Neural cell (in vitro differentiated cells): ENCODE data around the gene HOXA7.

Source experiments
- CTCF ChIP-seq: fragments of 450-650 bp; IDR thresholded peaks from 2 replicates; pipeline ENCODE4 v1.5.1; 2014; ENCODE audit warnings: antibody characterized with exemption, mild to moderate bottlenecking, moderate library complexity; ENCODE audit not compliant: poor library complexity, severe bottlenecking
- EP300 ChIP-seq: fragments of 450-650 bp; conservative IDR thresholded peaks from 2 replicates; pipeline ENCODE4 v1.6.1; 2014; ENCODE audit warnings: antibody characterized with exemption, mild to moderate bottlenecking, moderate library complexity; ENCODE audit not compliant: poor library complexity, severe bottlenecking
- EZH2 ChIP-seq: fragments of 200-600, 300-800 bp; shearing (Covaris generic), sonication (generic); IDR thresholded peaks from 2 replicates; pipeline ENCODE4 v1.6.1; 2014; ENCODE audit warnings: antibody characterized with exemption, low read length, borderline replicate concordance, mild to moderate bottlenecking; ENCODE audit not compliant: insufficient read depth, poor library complexity, severe bottlenecking
- POLR2AphosphoS5 ChIP-seq: IDR thresholded peaks from 2 replicates; pipeline ENCODE4 v1.6.1; 2012
- REST ChIP-seq: IDR thresholded peaks from 2 replicates; pipeline ENCODE4 v1.6.1; 2012; ENCODE audit warnings: borderline replicate concordance
- TAF1 ChIP-seq: IDR thresholded peaks from 2 replicates; pipeline ENCODE4 v1.6.1; 2012; ENCODE audit warnings: low read depth

GRCh38 chr7:27196287-27196767 is 39.9 kb upstream of the HOXA7 start:
- TF ChIP-seq CTCF (peak; percentile 94), POLR2AphosphoS5 (no peak), EP300 (no peak), EZH2 (no peak), TAF1 (no peak), REST (no peak)
